IPS DF 19.7 (cell line): Measurements from ENCODE around the gene RGP1.
A peak's percentile ranks its signal among the peaks of the same experiment; 100 is the strongest.

ENCODE experiments used
- DNase-seq: peaks from one replicate; pipeline ENCODE4 v3.0.0-alpha.2; 2013; ENCODE audit warnings: low read depth, low spot score

Gene RGP1

DNA sequence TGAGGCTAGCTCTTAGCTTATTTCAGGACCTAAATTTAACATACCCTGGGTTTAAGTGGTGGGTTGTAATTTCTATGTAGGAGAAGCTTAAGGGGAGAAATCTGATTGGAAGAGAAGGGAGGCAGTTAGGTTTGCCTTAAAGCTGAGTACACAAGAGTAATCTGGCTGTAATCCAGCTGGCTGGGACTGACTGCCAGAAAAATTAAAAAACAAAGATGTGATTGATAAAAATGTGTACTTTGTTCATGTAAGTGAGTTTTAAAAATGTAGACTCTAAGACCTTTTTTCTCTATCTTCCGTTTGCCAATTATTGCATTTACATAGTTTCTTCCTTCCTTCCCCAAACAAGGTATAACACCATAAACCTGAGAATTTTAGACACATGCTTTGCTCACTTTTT lies 22.4 kb downstream of the RGP1 start:
- no peak for DNase-seq

DNA sequence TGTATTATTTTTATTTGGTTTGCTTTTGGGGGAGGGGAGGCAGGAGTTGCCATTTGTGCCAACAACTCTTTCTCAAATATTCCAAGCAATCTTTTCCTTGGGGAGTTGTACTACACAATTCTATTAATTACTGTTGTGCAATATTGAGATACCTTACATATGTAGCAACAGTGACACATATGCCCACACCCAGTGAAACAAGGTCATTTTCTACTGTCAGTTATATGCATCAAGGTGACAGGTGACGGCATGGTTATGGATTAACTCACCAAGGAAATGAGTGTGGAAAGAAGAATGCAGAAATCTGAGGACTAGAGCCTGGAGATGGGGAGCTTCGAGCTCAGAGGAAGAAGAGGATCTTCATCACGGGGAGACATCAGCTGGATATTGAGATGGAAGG lies 22.9 kb downstream of the RGP1 start:
- no peak for DNase-seq

DNA sequence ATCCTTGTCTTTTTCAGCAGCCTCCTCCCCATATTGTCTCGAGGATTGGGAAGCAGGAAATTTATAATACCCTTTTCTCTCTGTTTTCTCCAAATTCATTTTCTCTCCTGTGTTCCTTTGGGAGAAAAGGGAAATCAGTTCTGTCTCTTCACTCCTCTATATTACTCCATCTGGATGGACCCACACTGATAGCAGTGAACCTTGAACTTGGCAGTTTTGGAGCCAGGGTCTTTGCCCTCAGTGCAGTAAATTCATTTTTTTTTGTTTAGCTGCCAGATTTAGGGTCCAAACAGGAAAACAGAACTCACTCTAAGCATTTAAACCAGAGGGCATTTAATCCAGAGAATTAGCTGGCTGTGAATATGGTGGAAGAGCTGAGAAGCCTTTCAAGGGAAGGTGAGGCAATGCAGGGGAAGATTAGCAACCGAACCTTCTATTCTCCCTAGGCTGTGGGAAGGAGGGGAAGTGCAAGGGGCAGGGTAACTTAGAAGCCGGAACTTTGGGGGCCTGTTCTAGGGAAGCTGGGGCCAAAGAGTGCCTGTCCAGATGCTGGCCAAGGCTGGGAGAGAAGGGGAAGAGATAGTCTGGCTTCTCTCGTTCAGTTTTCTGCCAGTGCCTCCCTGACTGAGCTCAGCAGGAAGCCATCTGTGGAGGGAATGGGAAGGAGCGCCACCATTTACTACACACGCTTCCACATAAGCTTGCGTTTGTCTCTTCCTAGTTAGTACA lies 26.0 kb downstream of the RGP1 start:
- no peak for DNase-seq

- DNase-seq = no peak
Observed at GRCh38 chr9:35776018-35776417, 26.9 kb downstream of the RGP1 start.

- DNase-seq = no peak
Observed at GRCh38 chr9:35778496-35778895, 29.4 kb downstream of the RGP1 start.

DNA sequence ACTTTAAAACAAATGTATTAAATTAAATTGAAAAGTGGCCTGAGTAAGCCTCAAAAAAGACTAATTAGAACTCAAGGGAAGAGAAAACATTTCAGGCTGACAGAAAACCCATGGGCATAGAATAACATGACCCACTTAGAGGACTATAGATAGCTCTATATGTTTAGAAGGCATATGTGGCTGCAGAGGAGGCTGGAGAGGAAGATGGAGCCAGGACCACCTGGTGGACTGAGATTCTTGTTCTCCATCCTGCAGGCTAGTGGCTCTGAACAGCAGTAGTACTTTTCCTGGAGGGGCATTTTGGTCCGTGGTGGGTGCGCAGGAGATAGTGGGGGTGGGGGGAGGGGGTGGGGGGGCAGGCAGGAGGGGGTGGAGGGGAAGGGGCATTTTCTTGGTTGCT lies 32.0 kb downstream of the RGP1 start:
- DNase-seq = no peak

- DNase-seq = no peak
Observed at GRCh38 chr9:35783418-35783817, 34.3 kb downstream of the RGP1 start.

DNA sequence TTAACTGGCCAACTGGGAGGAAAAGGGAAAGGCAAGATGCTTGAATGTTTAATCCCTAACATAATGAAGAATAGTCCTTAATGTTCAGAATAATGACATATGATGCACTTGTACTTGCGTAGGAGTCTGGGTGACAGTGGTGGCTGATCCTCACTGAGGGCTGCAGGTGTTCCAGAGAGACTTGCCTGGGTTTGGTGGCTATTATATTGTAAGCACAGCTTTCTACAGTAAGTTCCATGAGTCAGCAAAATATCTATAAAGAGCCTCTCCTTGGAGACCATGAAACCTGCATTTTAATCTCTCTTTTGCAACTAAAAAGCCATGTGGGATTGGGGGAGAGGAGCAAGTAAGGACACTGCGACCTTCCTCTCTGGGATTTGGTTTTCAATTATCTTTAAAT lies 40.5 kb downstream of the RGP1 start:
- no peak for DNase-seq

- DNase-seq = no peak
Observed at GRCh38 chr9:35790025-35790384, 40.9 kb downstream of the RGP1 start.

GRCh38 chr9:35790385-35791296 lies 41.6 kb downstream of the RGP1 start:
- peak; percentile 42 for DNase-seq

DNA sequence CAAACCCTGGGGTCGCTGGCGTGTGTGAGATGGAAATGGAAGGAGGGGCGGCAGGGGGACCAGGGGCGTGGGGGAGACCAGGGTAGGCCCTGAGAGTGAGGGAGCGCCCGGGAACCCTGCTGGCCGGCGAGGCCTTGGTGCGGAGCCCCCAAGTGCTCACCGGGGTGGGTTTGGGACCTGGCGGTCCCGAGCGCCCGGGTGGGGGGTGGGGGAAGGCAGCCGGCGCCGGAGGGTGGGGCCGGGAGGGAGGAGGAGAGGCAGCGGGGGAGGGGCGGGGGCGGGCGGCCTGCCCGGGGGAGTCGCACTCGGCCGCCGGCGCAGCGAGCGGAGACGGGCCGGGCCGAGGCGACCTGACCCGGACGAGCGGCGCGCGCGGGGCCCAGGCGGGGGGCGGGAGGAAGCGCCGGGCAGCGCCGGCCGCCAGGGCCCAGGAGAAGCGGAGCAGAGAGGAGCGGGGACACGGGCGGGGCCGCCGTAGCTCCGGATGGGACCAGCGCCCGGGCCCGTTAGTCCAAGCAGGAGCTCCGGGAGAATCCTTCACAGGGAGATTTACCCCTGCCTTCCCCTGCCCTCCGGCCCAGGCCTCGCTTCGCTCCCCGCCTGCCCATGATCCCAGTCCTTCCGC lies 42.3 kb downstream of the RGP1 start, which contains the start of gene NPR2:
Gene NPR2, plus strand, starts transcription at position 295 of the 625 bp plus-strand sequence. CDS start 818 bp downstream, outside the sequence.
- no peak for DNase-seq

DNA sequence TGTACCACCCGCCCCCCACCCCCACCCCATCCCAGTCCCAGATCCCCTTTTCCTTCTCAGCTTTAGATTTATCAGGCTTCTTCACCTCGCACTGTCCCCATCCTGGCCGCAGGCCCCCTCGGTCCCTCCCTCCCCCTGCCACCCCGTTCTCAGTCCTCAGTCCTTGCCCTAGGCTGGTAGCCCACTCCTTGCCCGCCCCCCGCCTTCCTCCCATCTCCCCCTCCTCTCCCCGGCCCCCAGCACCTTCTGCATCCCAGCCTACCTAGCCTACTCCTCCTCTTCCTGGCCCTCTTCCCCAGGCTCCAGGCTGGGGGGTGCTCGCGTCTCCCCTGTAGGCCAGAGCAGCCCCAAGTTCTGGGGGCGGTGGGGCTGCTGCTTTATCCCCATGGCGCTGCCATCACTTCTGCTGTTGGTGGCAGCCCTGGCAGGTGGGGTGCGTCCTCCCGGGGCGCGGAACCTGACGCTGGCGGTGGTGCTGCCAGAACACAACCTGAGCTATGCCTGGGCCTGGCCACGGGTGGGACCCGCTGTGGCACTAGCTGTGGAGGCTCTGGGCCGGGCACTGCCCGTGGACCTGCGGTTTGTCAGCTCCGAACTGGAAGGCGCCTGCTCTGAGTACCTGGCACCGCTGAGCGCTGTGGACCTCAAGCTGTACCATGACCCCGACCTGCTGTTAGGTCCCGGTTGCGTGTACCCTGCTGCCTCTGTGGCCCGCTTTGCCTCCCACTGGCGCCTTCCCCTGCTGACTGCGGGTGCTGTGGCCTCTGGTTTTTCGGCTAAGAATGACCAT lies 43.1 kb downstream of the RGP1 start:
- DNase-seq = no peak

- DNase-seq = no peak
Observed at GRCh38 chr9:35792826-35793225, 43.7 kb downstream of the RGP1 start.

DNA sequence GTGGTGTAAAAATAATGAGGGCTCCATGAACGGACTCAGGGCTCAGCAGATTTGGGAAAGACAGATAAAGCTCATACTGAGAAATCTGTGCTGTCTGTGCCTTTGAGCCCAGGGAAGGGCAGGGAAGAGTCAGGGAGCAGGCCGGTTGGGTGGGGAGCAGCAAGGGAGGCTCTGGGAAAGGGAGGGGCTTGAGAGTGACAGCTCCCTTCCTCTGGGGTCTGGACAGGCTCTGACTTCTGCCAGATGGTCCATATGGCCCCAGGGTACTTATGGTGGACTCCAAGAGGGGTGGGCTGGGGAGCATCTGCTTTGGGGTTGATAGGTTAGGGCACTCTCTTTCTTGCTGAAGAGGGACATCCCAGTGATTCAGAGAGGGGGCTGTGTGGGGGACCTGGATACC lies 44.4 kb downstream of the RGP1 start:
- DNase-seq = no peak

DNA sequence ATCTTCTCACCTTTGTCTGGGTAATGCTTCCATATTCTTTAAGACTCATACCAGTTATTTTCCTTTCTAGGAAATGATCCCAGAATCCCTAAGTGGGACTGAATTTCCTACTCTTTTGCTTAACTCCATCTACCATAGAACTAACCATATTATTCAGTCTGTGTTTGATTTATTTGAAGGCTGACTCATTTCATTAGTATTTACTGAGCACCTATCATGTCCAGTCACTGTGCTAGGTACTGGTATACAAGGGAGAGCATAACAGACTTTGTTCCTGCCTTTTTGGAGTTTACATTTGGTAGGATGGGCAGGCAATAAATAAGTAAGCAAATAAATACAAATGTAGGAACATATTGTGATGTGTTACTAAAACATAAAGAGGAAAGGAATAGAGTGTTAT lies 46.6 kb downstream of the RGP1 start:
- DNase-seq = no peak

DNA sequence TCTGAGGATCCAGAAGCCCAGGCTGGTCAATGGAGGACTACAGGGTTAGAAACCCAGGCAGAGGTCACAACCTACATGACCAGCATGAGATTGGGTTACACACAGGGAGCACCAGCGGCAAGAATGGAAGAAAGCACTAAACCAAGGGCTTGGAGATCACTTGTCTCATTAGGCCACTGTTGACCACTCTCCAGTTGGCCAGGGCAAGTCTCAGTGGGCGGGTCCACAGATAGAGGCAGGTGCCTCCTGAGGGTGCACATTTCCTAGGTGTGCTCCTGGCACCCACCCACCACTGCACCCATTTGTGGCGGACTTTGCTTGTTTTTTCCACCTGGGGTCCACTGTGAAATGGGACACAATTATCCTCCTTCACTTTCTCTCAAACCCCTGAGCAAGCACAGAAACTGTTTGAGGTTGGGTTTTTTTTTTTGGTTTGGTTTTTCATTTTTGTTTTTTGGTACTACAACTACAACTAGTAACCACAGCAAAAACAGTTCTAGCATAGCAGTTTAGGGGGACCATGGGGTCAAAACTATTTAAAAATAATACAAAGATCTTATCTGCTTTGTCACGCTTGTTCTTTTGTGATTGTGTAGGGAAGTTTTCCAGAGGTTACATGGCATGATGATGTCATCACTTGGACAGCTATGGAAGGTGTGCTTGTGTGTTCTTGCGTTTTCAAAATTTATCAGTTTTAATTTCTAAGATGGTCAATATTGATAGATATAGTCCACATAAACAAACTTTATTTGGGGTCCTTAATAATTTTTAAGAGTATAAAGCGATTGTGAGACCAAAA lies 48.4 kb downstream of the RGP1 start:
- no peak for DNase-seq

GRCh38 chr9:35798658-35799374 lies 49.7 kb downstream of the RGP1 start:
- DNase-seq = no peak

DNA sequence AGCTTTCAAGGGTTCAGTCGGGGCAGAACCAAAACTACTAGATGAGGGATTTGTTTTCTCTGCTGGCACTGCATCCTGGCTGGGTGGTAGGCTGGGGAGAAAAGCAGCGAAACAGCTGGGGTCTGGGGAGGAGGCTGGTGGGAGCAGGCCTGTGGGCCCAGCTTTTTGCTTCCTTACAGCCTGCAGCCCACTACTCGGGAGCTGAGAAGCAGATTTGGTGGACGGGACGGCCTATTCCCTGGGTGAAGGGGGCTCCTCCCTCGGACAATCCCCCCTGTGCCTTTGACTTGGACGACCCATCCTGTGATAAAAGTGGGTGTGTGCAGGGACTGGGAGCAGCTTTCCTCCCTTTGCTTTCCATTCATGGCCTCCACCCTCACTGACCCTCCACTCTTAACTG lies 51.4 kb downstream of the RGP1 start:
- no peak for DNase-seq

DNA sequence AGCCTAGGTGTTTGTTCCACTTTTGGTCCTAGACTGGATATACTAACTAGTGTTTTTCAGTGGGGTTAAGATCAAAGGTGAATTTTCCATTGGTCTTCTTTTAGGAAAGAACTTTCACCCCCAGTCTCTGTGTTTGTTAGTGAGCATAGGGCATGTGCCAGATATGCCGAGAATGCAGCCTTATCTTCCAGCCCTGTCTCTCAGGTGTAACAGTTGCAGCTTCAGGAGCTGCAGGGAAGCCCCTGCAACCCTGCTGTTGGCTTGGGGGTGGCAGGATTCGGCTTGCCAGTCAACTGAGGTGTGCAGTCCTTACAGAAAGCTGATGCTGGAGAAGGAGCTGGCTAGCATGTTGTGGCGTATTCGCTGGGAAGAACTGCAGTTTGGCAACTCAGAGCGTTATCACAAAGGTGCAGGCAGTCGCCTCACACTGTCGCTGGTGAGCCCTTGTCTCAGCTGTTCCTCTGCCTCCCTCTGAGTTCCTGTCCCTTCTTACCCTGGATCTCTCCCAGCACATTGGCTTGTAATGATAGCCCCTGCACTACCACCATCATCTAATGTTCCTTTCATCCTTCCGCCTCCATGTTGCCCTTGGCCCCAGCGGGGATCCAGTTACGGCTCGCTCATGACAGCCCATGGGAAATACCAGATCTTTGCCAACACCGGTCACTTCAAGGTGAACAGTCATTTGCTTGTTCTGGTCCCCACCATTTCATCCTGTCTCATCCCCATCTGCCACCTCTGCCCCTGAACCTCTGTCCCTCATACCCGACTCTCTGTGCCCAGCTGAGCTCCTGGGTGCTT lies 52.4 kb downstream of the RGP1 start:
- no peak for DNase-seq
